Osteoblast (primary cell): ENCODE results near the gene IL10RA. TPM values are rescaled to one million over a fixed set of nuclear protein-coding genes. Genes with fewer than 3 reads are reported as not detected.
"Not testable (repeated sequence)": the region's sequence is repeated elsewhere in the genome, so short reads cannot be mapped to it uniquely, and the experiment has no call there.

ENCODE experiments used
- DNase-seq: peaks from one replicate; pipeline ENCODE4 v3.0.0; 2011; ENCODE audit warnings: low spot score, mixed read lengths; ENCODE audit not compliant: insufficient read length; ENCODE audit errors: missing footprints
- H2AFZ ChIP-seq: 2 replicates; pipeline ENCODE4 v1.6.0; 2011; ENCODE audit warnings: mild to moderate bottlenecking, low read length
- H3K27ac ChIP-seq: 2 replicates; pipeline ENCODE4 v1.5.1; 2011; ENCODE audit warnings: mild to moderate bottlenecking, low read depth, low read length, moderate library complexity
- H3K27me3 ChIP-seq: 2 replicates; pipeline ENCODE4 v1.6.0; 2012; ENCODE audit warnings: mild to moderate bottlenecking, control low read depth, inconsistent platforms, low read length, moderate library complexity; ENCODE audit not compliant: insufficient read depth
- H3K36me3 ChIP-seq: 2 replicates; pipeline ENCODE4 v1.5.1; 2011; ENCODE audit warnings: mild to moderate bottlenecking, low read length, control low read depth, moderate library complexity; ENCODE audit not compliant: insufficient read depth
- H3K4me1 ChIP-seq: 2 replicates; pipeline ENCODE4 v1.5.1; 2011; ENCODE audit warnings: mild to moderate bottlenecking, low read length, control low read depth, moderate library complexity; ENCODE audit not compliant: insufficient read depth
- H3K4me2 ChIP-seq: 2 replicates; pipeline ENCODE4 v1.6.0; 2011; ENCODE audit warnings: mild to moderate bottlenecking, low read length; ENCODE audit not compliant: insufficient read depth
- H3K4me3 ChIP-seq: fragments of 200-600 bp; sonication (generic); 3 replicates; pipeline ENCODE4 v1.5.1; 2012; ENCODE audit warnings: mild to moderate bottlenecking, low read length, inconsistent platforms; ENCODE audit not compliant: insufficient read depth
- H3K79me2 ChIP-seq: 2 replicates; pipeline ENCODE4 v1.6.0; 2012; ENCODE audit warnings: mild to moderate bottlenecking, low read length, control low read depth, inconsistent platforms; ENCODE audit not compliant: insufficient read depth
- H3K9me3 ChIP-seq: 2 replicates; pipeline ENCODE4 v1.5.1; 2011; ENCODE audit warnings: low read depth, low read length, control low read depth
- H4K20me1 ChIP-seq: 2 replicates; pipeline ENCODE4 v1.6.0; 2012; ENCODE audit warnings: mild to moderate bottlenecking, low read length, control low read depth; ENCODE audit not compliant: insufficient read depth
- total RNA-seq: library from RNA; depleted of rRNA; stranded (reverse); fragments of >200 nt; gene quantifications from 2 replicates; pipeline ENCODE4 v1.2.3, GENCODE V29; 2012
- TF ChIP-seq, protein P1 (sequence below): IDR thresholded peaks from 2 replicates; pipeline ENCODE4 v1.5.1; 2011; ENCODE audit warnings: mild to moderate bottlenecking, low read depth, low read length, moderate library complexity; ENCODE audit errors: extremely low read depth

The IL10RA gene
- total RNA-seq, 1 donor: 1.1 TPM

DNA sequence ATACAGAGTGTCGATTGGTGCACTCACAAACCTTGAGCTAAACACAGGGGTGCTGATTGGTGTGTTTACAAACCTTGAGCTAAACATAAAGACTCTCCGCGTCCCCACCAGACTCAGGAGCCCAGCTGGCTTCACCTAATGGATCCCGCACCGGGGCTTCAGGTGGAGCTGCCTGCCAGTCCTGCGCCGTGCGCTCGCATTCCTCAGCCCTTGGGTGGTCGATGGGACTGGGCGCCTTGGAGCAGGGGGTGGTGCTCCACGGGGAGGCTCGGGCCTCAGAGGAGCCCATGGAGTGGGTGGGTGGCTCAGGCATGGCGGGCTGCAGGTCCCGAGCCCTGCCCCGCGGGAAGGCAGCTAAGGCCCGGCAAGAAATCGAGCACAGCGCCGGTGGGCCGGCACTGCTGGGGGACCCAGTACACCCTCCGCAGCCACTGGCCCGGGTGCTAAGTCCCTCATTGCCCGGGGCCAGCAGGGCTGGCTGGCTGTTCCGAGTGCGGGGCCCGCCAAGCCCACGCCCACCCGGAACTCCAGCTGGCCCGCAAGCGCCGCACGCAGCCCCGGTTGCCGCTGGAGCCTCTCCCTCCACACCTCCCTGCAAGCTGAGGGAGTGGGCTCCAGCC, 7.8 kb upstream of the IL10RA start:
- H3K4me2 ChIP-seq, H3K9me3 ChIP-seq, H3K36me3 ChIP-seq, H3K27ac ChIP-seq, H3K79me2 ChIP-seq, H2AFZ ChIP-seq, H3K4me1 ChIP-seq, H3K4me3 ChIP-seq, H3K27me3 ChIP-seq, DNase-seq, H4K20me1 ChIP-seq: not testable (repeated sequence)

DNA sequence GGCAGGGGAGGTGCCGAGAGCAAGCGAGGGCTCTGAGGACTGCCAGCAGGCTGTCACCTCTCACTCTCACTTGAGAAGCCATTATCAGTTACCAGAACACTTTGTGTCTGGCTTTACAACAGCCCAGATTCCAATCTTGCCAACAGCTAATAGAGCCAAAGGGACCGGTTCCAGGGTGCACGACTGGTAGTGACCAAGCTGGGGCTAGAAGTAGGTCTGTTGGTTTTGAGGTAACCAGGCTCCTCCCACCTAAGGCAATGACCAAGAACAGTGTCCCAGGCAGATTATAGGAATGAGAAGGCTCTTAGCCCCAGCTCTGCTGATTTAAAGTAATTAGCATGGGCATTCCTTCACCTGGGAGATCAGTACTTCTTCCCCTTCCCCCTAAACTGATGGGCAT, 7.2 kb upstream of the IL10RA start:
- no peaks in the 10 kb centered on the region for H3K4me1 ChIP-seq
- no peak overlapping the region for H3K4me3 ChIP-seq
- no peak overlapping the region for H3K4me2 ChIP-seq
- no peak for DNase-seq
- H4K20me1 ChIP-seq: no peaks in the 10 kb centered on the region
- H3K79me2 ChIP-seq: no peaks in the 10 kb centered on the region
- H3K9me3 ChIP-seq: no peaks in the 10 kb centered on the region
- H2AFZ ChIP-seq: no peak overlapping the region
- no peak overlapping the region for H3K27ac ChIP-seq
- TF ChIP-seq, protein P1, sequence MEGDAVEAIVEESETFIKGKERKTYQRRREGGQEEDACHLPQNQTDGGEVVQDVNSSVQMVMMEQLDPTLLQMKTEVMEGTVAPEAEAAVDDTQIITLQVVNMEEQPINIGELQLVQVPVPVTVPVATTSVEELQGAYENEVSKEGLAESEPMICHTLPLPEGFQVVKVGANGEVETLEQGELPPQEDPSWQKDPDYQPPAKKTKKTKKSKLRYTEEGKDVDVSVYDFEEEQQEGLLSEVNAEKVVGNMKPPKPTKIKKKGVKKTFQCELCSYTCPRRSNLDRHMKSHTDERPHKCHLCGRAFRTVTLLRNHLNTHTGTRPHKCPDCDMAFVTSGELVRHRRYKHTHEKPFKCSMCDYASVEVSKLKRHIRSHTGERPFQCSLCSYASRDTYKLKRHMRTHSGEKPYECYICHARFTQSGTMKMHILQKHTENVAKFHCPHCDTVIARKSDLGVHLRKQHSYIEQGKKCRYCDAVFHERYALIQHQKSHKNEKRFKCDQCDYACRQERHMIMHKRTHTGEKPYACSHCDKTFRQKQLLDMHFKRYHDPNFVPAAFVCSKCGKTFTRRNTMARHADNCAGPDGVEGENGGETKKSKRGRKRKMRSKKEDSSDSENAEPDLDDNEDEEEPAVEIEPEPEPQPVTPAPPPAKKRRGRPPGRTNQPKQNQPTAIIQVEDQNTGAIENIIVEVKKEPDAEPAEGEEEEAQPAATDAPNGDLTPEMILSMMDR: no peak
- peaks cover 7% of the 10 kb centered on the region for H3K27me3 ChIP-seq
- no peaks in the 10 kb centered on the region for H3K36me3 ChIP-seq

DNA sequence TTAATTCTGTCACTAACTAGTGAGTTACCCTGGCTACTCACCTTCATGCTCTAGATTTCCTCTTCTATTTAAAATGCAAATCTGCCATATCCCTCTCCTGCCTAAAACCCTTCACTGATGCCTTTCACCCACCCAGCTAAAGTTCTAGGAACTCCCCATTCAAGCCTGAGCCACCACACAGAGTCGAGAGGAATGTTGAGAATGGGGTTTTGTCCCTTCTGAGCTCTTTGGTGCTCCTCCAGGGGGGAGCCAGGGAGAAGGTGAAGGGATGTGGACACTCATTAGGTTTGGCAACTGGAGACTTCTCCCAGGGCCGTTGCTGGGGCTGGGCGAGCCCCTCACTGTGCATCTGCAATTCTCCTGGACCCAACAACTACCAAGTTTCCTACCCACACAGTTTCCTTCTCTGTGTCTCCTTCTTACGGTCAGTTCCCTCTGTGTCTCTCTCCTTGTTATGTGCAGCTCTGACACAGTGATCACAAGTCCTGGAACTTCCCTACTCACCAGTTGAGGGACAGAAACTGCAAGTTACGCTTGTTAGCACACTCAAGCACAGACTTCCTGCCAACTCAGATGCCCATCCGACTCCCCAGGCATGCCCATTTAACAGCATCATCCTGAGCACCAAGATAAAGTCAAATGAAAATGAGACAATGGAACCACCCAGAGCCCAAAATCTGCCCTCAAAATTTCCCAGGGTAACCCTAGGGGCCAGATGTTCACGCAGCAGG, 6.5 kb upstream of the IL10RA start:
- H3K79me2 ChIP-seq: no peaks in the 10 kb centered on the region
- TF ChIP-seq, protein P1: no peak
- H3K27me3 ChIP-seq: peaks cover 11% of the 10 kb centered on the region
- H2AFZ ChIP-seq: no peak overlapping the region
- H3K4me3 ChIP-seq: no peak overlapping the region
- H3K4me2 ChIP-seq: no peak overlapping the region
- H3K4me1 ChIP-seq: no peaks in the 10 kb centered on the region
- no peaks in the 10 kb centered on the region for H4K20me1 ChIP-seq
- no peaks in the 10 kb centered on the region for H3K36me3 ChIP-seq
- no peak for DNase-seq
- H3K9me3 ChIP-seq: no peaks in the 10 kb centered on the region
- no peak overlapping the region for H3K27ac ChIP-seq

DNA sequence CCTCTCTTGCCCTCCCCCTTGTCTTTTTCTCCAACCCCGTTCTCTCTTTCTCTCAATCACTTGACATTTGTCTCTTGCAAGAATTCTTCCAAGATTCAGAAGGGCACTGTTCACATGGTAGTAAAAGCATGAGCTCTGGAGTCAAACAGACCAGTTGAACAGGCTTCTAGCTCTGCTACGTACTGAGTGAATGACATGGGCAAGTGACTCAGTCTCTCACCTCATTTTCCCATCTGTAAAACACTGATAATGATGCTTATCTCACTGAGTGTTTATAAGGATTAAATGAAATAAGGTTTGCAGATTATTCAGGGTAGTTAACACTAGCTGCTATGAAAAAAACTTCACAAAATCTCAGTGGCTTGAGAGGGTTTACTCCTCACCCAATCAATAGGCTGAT, 5.9 kb upstream of the IL10RA start:
- H3K4me3 ChIP-seq: no peak overlapping the region
- H4K20me1 ChIP-seq: no peaks in the 10 kb centered on the region
- H3K27ac ChIP-seq: no peak overlapping the region
- TF ChIP-seq, protein P1: no peak
- H3K79me2 ChIP-seq: no peaks in the 10 kb centered on the region
- H3K27me3 ChIP-seq: peaks cover 15% of the 10 kb centered on the region
- no peaks in the 10 kb centered on the region for H3K9me3 ChIP-seq
- H3K4me2 ChIP-seq: no peak overlapping the region
- DNase-seq: no peak
- no peaks in the 10 kb centered on the region for H3K36me3 ChIP-seq
- H3K4me1 ChIP-seq: no peaks in the 10 kb centered on the region
- H2AFZ ChIP-seq: no peak overlapping the region
